Measurements from ENCODE around the gene EPB41L1. TPM values are rescaled to one million over a fixed set of nuclear protein-coding genes. Genes with fewer than 3 reads are reported as not detected.

Gene EPB41L1
- total and polyA plus RNA-seq, 4 experiments from 2014 or later = 0.17 to 0.30 TPM; not detected in 2

DNA sequence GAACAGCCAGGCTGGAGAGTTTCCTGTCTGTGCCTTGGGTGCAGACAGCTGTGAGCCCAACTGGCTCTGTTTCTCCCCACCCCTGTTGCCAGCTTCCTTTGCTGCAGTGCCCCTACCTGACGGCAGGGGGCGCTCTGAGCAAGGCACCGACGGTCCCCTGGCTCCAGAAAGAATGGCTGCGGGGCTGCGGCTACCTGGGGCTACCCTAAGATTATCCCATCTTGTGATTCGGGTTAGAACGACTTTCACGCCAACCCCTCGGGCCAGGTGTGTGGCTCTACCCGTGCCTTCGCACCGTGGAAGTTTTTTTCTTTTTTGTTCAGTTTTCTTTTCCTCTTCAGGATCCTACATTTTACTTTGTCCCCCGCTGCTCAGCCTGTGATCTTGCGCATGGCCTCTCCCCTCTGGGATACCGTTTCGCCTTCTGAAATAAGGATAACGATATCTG lies 48.4 kb downstream of the EPB41L1 start:
- Mint-ChIP-seq H3K4me1 (peaks cover 3 to 6% (median 4%) of the 10 kb centered on the region in 4 donors), H3K4me3 (peak overlapping the region in 6 of 8 donors; percentile 36 to 78 (median 72)), H3K27me3 (peaks cover 5 to 8% of the 10 kb centered on the region in 2 donors), H3K27ac (no peak overlapping the region), H3K9me3 (peaks cover 0 to 1% (median 0%) of the 10 kb centered on the region in 8 donors), H3K36me3 (no peaks in the 10 kb centered on the region)
- no peaks in the 10 kb centered on the region for H3K9me3 ChIP-seq (ENCODE audit: control insufficient read depth in 1 of 2, low read length in 2 of 2)
- ChIA-PET POLR2A (ENCODE audit: partially characterized antibody) (no interaction called here), CTCF (ENCODE audit: partially characterized antibody) (interaction anchor here (0.6 to 6.2 kb wide), 42 partner anchors 9 to 724 kb away, joined by 3 to 58 read pairs (median 4); partner anchors contain the start of genes AAR2 and CNBD2)
- peak; percentile 62 to 72 (median 70) for DNase-seq
- no peaks in the 10 kb centered on the region for H3K36me3 ChIP-seq (ENCODE audit: insufficient read depth, low read length)
- H3K4me3 ChIP-seq (ENCODE audit: low read length in 2 of 2) = no peak overlapping the region
- no peak overlapping the region for H3K27ac ChIP-seq (ENCODE audit: low read depth, low read length)
- intact Hi-C loops (cut with micrococcal nuclease) = loop anchor here (1.0 to 5.0 kb wide), 3 partner anchors 236 to 1329 kb away; no protein-coding TSS in a partner anchor
- H3K27me3 ChIP-seq (ENCODE audit: insufficient read depth, low read length) = no peaks in the 10 kb centered on the region
- peaks cover 3% of the 10 kb centered on the region for H3K4me1 ChIP-seq (ENCODE audit: insufficient read depth, low read length)

DNA sequence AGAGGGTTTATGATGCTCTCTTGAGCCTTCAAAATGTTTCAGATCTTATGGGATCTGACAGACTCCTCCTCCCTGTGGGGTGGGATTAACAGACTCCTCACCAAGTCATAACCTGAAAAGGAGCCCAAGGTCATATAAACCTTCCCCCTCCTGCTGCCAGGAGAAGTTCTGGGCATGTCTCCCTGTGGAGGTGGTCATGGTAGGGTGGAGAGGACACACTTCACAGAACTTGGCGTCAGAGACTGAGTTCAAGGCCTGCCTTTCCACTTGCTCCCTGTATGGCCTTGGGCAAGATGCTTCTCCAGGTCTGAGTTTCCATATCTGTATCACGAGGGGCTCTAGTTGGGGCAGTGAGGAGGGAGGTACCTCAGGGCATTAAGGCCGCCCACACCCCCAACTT lies 49.3 kb downstream of the EPB41L1 start:
- Histone ChIP-seq H3K27ac (ENCODE audit: low read depth, low read length) (no peak overlapping the region), H3K36me3 (ENCODE audit: insufficient read depth, low read length) (no peaks in the 10 kb centered on the region), H3K4me1 (ENCODE audit: insufficient read depth, low read length) (peaks cover 3% of the 10 kb centered on the region), H3K4me3 (ENCODE audit: low read length in 2 of 2) (no peak overlapping the region), H3K27me3 (ENCODE audit: insufficient read depth, low read length) (no peaks in the 10 kb centered on the region), H3K9me3 (ENCODE audit: control insufficient read depth in 1 of 2, low read length in 2 of 2) (no peaks in the 10 kb centered on the region)
- peaks cover 4 to 9% of the 10 kb centered on the region in 2 donors for H3K27me3 Mint-ChIP-seq
- H3K36me3 Mint-ChIP-seq = no peaks in the 10 kb centered on the region
- no peak overlapping the region for H3K4me3 Mint-ChIP-seq
- intact Hi-C loops (cut with micrococcal nuclease) = loop anchor here (1.0 to 5.0 kb wide), 3 partner anchors 235 to 1328 kb away; no protein-coding TSS in a partner anchor
- peaks cover 0 to 1% (median 0%) of the 10 kb centered on the region in 8 donors for H3K9me3 Mint-ChIP-seq
- ChIA-PET POLR2A (ENCODE audit: partially characterized antibody) (no interaction called here), CTCF (ENCODE audit: partially characterized antibody) (interaction anchor here (0.7 to 6.2 kb wide), 9 partner anchors 8 to 297 kb away, joined by 3 to 58 read pairs (median 4); no protein-coding TSS in a partner anchor)
- DNase-seq = no peak
- H3K4me1 Mint-ChIP-seq = peaks cover 3 to 6% (median 4%) of the 10 kb centered on the region in 4 donors
- no peak overlapping the region for H3K27ac Mint-ChIP-seq

DNA sequence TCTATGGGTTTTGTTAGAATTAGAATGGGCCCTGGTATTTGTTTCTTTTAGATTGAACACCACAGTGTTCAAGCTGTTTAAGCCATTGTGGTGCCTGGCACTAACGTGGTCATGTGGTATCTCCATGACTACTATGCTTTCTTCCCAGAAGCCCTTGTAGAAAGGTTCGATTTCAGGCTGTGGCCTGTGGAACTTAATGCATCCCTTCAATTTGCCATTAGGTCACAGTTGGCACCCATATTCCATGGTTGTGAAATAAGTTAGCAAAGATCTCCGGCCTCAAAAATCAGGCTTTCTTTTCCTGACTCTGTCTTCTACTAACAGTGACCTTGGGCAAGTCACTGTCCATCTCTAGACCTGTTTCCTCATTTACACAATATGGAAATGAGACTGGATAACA lies 50.5 kb downstream of the EPB41L1 start:
- Mint-ChIP-seq H3K27me3 (peaks cover 4 to 6% of the 10 kb centered on the region in 2 donors), H3K4me3 (no peak overlapping the region), H3K27ac (no peak overlapping the region), H3K4me1 (peaks cover 3 to 6% (median 4%) of the 10 kb centered on the region in 4 donors), H3K36me3 (no peaks in the 10 kb centered on the region), H3K9me3 (peaks cover 0 to 1% (median 0%) of the 10 kb centered on the region in 8 donors)
- ChIA-PET CTCF (ENCODE audit: partially characterized antibody) (interaction anchor here (6.2 kb wide), 1 partner anchor 234 kb away, joined by 58 read pairs; no protein-coding TSS in a partner anchor), POLR2A (ENCODE audit: partially characterized antibody) (no interaction called here)
- no peak overlapping the region for H3K4me3 ChIP-seq (ENCODE audit: low read length in 2 of 2)
- H3K9me3 ChIP-seq (ENCODE audit: control insufficient read depth in 1 of 2, low read length in 2 of 2) = no peaks in the 10 kb centered on the region
- H3K36me3 ChIP-seq (ENCODE audit: insufficient read depth, low read length) = no peaks in the 10 kb centered on the region
- DNase-seq = no peak
- no peaks in the 10 kb centered on the region for H3K27me3 ChIP-seq (ENCODE audit: insufficient read depth, low read length)
- H3K27ac ChIP-seq (ENCODE audit: low read depth, low read length) = no peak overlapping the region
- no peaks in the 10 kb centered on the region for H3K4me1 ChIP-seq (ENCODE audit: insufficient read depth, low read length)
- intact Hi-C loops (cut with micrococcal nuclease) = no loop called here

DNA sequence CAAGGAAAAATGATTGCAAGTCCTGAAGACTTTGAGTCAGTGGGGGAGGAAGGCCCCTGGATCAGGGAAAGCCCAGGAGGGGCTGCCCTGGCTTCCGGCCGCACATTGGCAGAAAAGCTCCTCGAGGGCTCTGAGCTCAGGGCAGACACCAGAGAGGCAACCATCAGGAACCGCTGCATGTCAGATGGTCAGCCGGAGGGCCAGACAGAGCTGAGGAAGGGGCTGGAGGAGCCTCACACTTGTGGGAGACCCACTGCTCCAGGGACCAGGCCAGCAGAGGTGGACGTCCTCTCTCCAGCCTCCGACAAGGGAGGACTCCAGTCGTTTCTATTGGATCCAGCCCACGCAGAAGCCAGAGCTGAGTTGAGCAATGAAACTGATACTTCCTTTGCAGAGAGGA lies 51.5 kb downstream of the EPB41L1 start:
- Histone ChIP-seq H3K27me3 (ENCODE audit: insufficient read depth, low read length) (no peaks in the 10 kb centered on the region), H3K9me3 (ENCODE audit: control insufficient read depth in 1 of 2, low read length in 2 of 2) (no peaks in the 10 kb centered on the region), H3K36me3 (ENCODE audit: insufficient read depth, low read length) (no peaks in the 10 kb centered on the region), H3K27ac (ENCODE audit: low read depth, low read length) (no peak overlapping the region), H3K4me3 (ENCODE audit: low read length in 2 of 2) (no peak overlapping the region), H3K4me1 (ENCODE audit: insufficient read depth, low read length) (no peaks in the 10 kb centered on the region)
- Mint-ChIP-seq H3K9me3 (peaks cover 0 to 1% (median 0%) of the 10 kb centered on the region in 8 donors), H3K27ac (peak overlapping the region in 1 of 7 donors; percentile 63), H3K27me3 (peaks cover 4 to 8% of the 10 kb centered on the region in 2 donors), H3K4me3 (no peak overlapping the region), H3K36me3 (no peaks in the 10 kb centered on the region), H3K4me1 (peaks cover 3 to 6% (median 4%) of the 10 kb centered on the region in 4 donors)
- ChIA-PET POLR2A (ENCODE audit: partially characterized antibody) (no interaction called here), CTCF (ENCODE audit: partially characterized antibody) (interaction anchor here (1.8 kb wide), 1 partner anchor 549 kb away, joined by 6 read pairs; no protein-coding TSS in a partner anchor)
- intact Hi-C loops (cut with micrococcal nuclease) = no loop called here
- no peak for DNase-seq

DNA sequence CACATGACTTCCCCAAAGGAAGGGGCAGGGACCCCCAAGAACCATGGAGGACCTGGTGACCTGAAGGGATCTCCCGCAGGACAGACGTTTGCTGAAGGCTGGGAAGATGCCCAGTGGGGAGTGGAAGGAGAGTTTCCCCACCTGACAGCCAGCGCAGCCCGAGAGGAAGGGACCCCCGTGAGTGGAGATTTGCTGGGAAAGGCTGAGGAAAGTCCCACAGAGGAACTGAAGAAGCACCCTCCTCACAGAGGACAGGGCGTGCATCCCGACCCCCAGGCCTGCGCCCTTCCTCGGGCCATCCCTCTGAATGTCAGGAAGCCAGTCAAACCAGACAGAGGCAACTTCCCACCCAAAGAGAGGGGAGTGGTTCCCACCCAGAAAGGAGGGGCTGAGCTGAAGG lies 52.1 kb downstream of the EPB41L1 start:
- H3K27me3 Mint-ChIP-seq = peaks cover 4 to 8% of the 10 kb centered on the region in 2 donors
- H3K36me3 ChIP-seq (ENCODE audit: insufficient read depth, low read length) = no peaks in the 10 kb centered on the region
- no peaks in the 10 kb centered on the region for H3K27me3 ChIP-seq (ENCODE audit: insufficient read depth, low read length)
- H3K27ac Mint-ChIP-seq = no peak overlapping the region
- no peaks in the 10 kb centered on the region for H3K4me1 ChIP-seq (ENCODE audit: insufficient read depth, low read length)
- no peaks in the 10 kb centered on the region for H3K9me3 ChIP-seq (ENCODE audit: control insufficient read depth in 1 of 2, low read length in 2 of 2)
- ChIA-PET CTCF (ENCODE audit: partially characterized antibody) (interaction anchor here (1.2 to 1.8 kb wide), 2 partner anchors 13 to 549 kb away, joined by 4 to 6 read pairs; no protein-coding TSS in a partner anchor), POLR2A (ENCODE audit: partially characterized antibody) (no interaction called here)
- peaks cover 3 to 6% (median 4%) of the 10 kb centered on the region in 4 donors for H3K4me1 Mint-ChIP-seq
- peaks cover 0 to 1% (median 0%) of the 10 kb centered on the region in 8 donors for H3K9me3 Mint-ChIP-seq
- no peak overlapping the region for H3K4me3 ChIP-seq (ENCODE audit: low read length in 2 of 2)
- intact Hi-C loops (cut with micrococcal nuclease) = no loop called here
- DNase-seq = no peak
- no peak overlapping the region for H3K27ac ChIP-seq (ENCODE audit: low read depth, low read length)
- no peaks in the 10 kb centered on the region for H3K36me3 Mint-ChIP-seq
- no peak overlapping the region for H3K4me3 Mint-ChIP-seq

DNA sequence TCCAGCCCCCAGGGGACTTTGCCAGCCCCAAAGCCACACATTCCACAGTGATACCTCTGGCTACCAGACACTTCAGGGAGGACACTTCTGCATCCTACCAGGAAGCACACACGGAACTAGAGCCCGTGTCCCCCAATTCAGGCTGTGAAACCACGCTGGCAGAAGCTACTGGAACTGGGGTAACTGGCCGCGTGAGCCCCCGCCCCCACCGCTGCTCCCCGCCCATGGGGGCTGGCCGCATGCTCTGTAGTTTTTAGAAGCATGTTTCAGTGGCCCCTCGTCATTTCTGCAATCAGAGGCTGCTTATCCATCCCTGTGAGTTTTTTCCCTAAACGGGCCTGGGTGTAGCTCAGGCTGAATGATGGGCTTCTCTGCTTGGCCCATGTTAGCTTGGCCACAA lies 53.1 kb downstream of the EPB41L1 start:
- Histone ChIP-seq H3K27ac (ENCODE audit: low read depth, low read length) (no peak overlapping the region), H3K27me3 (ENCODE audit: insufficient read depth, low read length) (no peaks in the 10 kb centered on the region), H3K9me3 (ENCODE audit: control insufficient read depth in 1 of 2, low read length in 2 of 2) (no peaks in the 10 kb centered on the region), H3K36me3 (ENCODE audit: insufficient read depth, low read length) (no peaks in the 10 kb centered on the region), H3K4me3 (ENCODE audit: low read length in 2 of 2) (no peak overlapping the region), H3K4me1 (ENCODE audit: insufficient read depth, low read length) (no peaks in the 10 kb centered on the region)
- DNase-seq = no peak
- Mint-ChIP-seq H3K4me3 (no peak overlapping the region), H3K36me3 (no peaks in the 10 kb centered on the region), H3K4me1 (peaks cover 3 to 6% (median 4%) of the 10 kb centered on the region in 4 donors), H3K27me3 (peaks cover 4 to 8% of the 10 kb centered on the region in 2 donors), H3K27ac (no peak overlapping the region), H3K9me3 (peaks cover 0 to 1% (median 0%) of the 10 kb centered on the region in 8 donors)
- intact Hi-C loops (cut with micrococcal nuclease) = no loop called here
- ChIA-PET CTCF (ENCODE audit: partially characterized antibody) (interaction anchor here (0.8 to 1.3 kb wide), 3 partner anchors 8 to 232 kb away, joined by 4 read pairs; no protein-coding TSS in a partner anchor), POLR2A (ENCODE audit: partially characterized antibody) (no interaction called here)

DNA sequence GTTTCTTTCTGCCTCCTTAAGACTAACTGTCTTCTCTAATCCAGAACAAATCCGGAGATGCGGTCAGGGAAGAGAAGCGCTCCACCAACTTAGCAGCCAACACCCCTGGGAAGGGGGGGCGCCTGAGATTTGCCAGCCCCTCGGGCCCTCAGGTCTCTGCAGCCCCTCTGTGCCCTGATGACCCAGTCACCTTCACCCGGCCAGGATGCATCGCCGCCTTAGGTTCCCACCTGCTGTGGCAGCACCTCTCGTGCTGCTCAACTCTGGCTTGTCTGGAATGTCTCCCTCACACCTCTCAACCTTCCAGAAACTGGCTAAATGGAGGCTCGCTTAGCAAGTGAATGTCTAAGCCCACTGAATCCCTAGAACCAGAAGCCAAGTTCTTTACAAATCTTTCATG lies 53.7 kb downstream of the EPB41L1 start:
- intact Hi-C loops (cut with micrococcal nuclease) = no loop called here
- Mint-ChIP-seq H3K9me3 (no peaks in the 10 kb centered on the region), H3K27ac (no peak overlapping the region)

More for the DNA sequence above, 53.7 kb downstream of the EPB41L1 start:
- Mint-ChIP-seq H3K27me3 (peaks cover 4 to 6% of the 10 kb centered on the region in 2 donors), H3K4me3 (no peak overlapping the region), H3K4me1 (peaks cover 0 to 1% (median under 1%) of the 10 kb centered on the region in 4 donors), H3K36me3 (no peaks in the 10 kb centered on the region)
- Histone ChIP-seq H3K9me3 (ENCODE audit: control insufficient read depth in 1 of 2, low read length in 2 of 2) (no peaks in the 10 kb centered on the region), H3K4me1 (ENCODE audit: insufficient read depth, low read length) (no peaks in the 10 kb centered on the region), H3K27me3 (ENCODE audit: insufficient read depth, low read length) (no peaks in the 10 kb centered on the region), H3K4me3 (ENCODE audit: low read length in 2 of 2) (no peak overlapping the region), H3K36me3 (ENCODE audit: insufficient read depth, low read length) (no peaks in the 10 kb centered on the region), H3K27ac (ENCODE audit: low read depth, low read length) (no peak overlapping the region)
- CTCF ChIA-PET (ENCODE audit: partially characterized antibody) = interaction anchor here (1.3 kb wide), 1 partner anchor 231 kb away, joined by 4 read pairs; no protein-coding TSS in a partner anchor
- POLR2A ChIA-PET (ENCODE audit: partially characterized antibody) = no interaction called here
- no peak for DNase-seq
